Psoas muscle (tissue), 8 donors: ENCODE results near the gene NFXL1. TPM values are rescaled to one million over a fixed set of nuclear protein-coding genes. Genes with fewer than 3 reads are reported as not detected.

Experiments
- ATAC-seq, 4 donors: fragments of 200-7000 bp; cut with Tn5 transposase; one replicate each; pipeline ENCODE4 v1.9.1; 2020; ENCODE audit warnings: moderate library complexity in 3 of 4, mild to moderate bottlenecking in 2 of 4
- DNase-seq, 2 donors: peaks; one replicate each; pipeline ENCODE4 v3.0.0-alpha.2; 2020
- H3K27ac ChIP-seq: fragments of 200-600 bp; one replicate; pipeline ENCODE4 v1.8.0; 2022
- H3K27me3 ChIP-seq, 3 donors: fragments of 200-600 bp in 1 of 3; one replicate each; pipeline versions ENCODE4 v1.6.1 to v1.8.0; 2013 to 2022; ENCODE audit warnings: low read length in 2 of 3, mild to moderate bottlenecking in 2 of 3, moderate library complexity in 1 of 3; ENCODE audit not compliant: insufficient read depth in 3 of 3
- H3K36me3 ChIP-seq, 2 donors: fragments of 200-600 bp in 1 of 2; one replicate each; pipeline versions ENCODE4 v1.6.1 to v1.8.0; 2013 to 2022; ENCODE audit warnings: low read depth in 1 of 2, mild to moderate bottlenecking in 1 of 2, moderate library complexity in 1 of 2; ENCODE audit not compliant: insufficient read depth in 1 of 2
- H3K4me1 ChIP-seq: fragments of 200-600 bp; one replicate; pipeline ENCODE4 v1.8.0; 2022
- H3K4me3 ChIP-seq: fragments of 200-600 bp; one replicate; pipeline ENCODE4 v1.8.0; 2022; ENCODE audit warnings: mild to moderate bottlenecking
- H3K9me3 ChIP-seq: fragments of 200-600 bp; one replicate; pipeline ENCODE4 v1.8.0; 2022
- CTCF ChIP-seq: fragments of 200-600 bp; IDR thresholded peaks from one replicate; pipeline ENCODE4 v1.8.0; 2022; ENCODE audit warnings: antibody characterized with exemption
- WGBS, 3 donors: extraction: QIAGEN DNeasy Blood & Tissue Kit; methylation state at CpG; one replicate each; pipeline versions ENCODE4 v1.1.6 to v1.1.7; 2013; 5-methylcytosine and 5-hydroxymethylcytosine counted together
- intact Hi-C, 2 donors: fragments of 100-400 bp; cut with DNase I; formaldehyde crosslinking; loops; one replicate each; pipeline versions ENCODE4 v1.11.0 to v1.14.2; 2022
- polyA plus RNA-seq, 3 donors: library from polyadenylated mRNA; stranded (reverse); fragments of 200-250 nt; gene quantifications; one replicate each; pipeline ENCODE4 v1.2.3, GENCODE V29; 2013
- total RNA-seq, 4 donors: library from RNA; stranded (reverse); fragmentation: NEBNext Ultra II Directional in 2 of 4; extraction: Animal tissue kit (Norgen Biotek cat#: 25700) in 2 of 4; gene quantifications; one replicate each; pipeline versions ENCODE4 v1.2.1 to v1.2.4, GENCODE V29; 2021 to 2023
- donor health status: healthy with polysubstance abuse.
- donor health status: DM: no; HTN: no; CAD: no; lungs with moderate emphysema.
- donor health status: Bipolar disorder and iron deficiency.
- donor health status: healthy.
- donor health status: DM: yes; HTN: yes; CAD: no.
- donor health status: DM: no; HTN: no; CAD: no.
- donor health status: DM: no; HTN: no; CAD: no.
- donor health status: DM: yes; HTN: yes; CAD: no.

The NFXL1 gene
- total and polyA plus RNA-seq, 7 donors, result 3.1 to 6.0 (median 4.9) TPM

GRCh38 chr4:47942081-47942819, 27.9 kb upstream of the NFXL1 start:
- Histone ChIP-seq H3K36me3 (no peaks in the 10 kb centered on the region), H3K4me1 (no peaks in the 10 kb centered on the region), H3K27me3 (no peaks in the 10 kb centered on the region), H3K9me3 (no peaks in the 10 kb centered on the region), H3K27ac (no peak overlapping the region), H3K4me3 (no peak overlapping the region)
- DNase-seq (no peak), ATAC-seq (no peak)
- 68 to 73% (median 69%) methylated on average over 10 of the region's 10 CpGs for WGBS, 3 donors
- no peak for TF ChIP-seq CTCF
- intact Hi-C loops, result loop anchor here in 1 of 2 donors (5.0 kb wide), 1 partner anchor 275 kb away; no protein-coding TSS in a partner anchor

GRCh38 chr4:47939456-47939855, 25.1 kb upstream of the NFXL1 start:
- no peak for ATAC-seq
- TF ChIP-seq CTCF, result no peak
- H3K36me3 ChIP-seq, result no peaks in the 10 kb centered on the region
- peaks cover 0 to 3% (median 0%) of the 10 kb centered on the region in 3 donors for H3K27me3 ChIP-seq
- H3K4me1 ChIP-seq, result no peaks in the 10 kb centered on the region
- intact Hi-C loops, result loop anchor here in 1 of 2 donors (10.0 kb wide), 1 partner anchor 275 kb away; no protein-coding TSS in a partner anchor
- 83 to 90% (median 85%) methylated on average over 5 of the region's 5 CpGs for WGBS, 3 donors
- no peak overlapping the region for H3K4me3 ChIP-seq
- no peak for DNase-seq
- H3K9me3 ChIP-seq, result no peaks in the 10 kb centered on the region
- no peak overlapping the region for H3K27ac ChIP-seq

- no peaks in the 10 kb centered on the region for H3K36me3 ChIP-seq
- intact Hi-C loops, result loop anchor here in 1 of 2 donors (10.0 kb wide), 1 partner anchor 272 kb away; no protein-coding TSS in a partner anchor
- peaks cover 0 to 3% (median 0%) of the 10 kb centered on the region in 3 donors for H3K27me3 ChIP-seq
- no peak for TF ChIP-seq CTCF
- DNase-seq (no peak), ATAC-seq (no peak)
- no peaks in the 10 kb centered on the region for H3K9me3 ChIP-seq
- 89 to 90% (median 90%) methylated on average over 6 of the region's 6 CpGs for WGBS, 3 donors
- no peaks in the 10 kb centered on the region for H3K4me1 ChIP-seq
- no peak overlapping the region for H3K27ac ChIP-seq
- no peak overlapping the region for H3K4me3 ChIP-seq
These were observed 22.0 kb upstream of the NFXL1 start for GRCh38 chr4:47936336-47936735.

GRCh38 chr4:47933840-47934239, 19.5 kb upstream of the NFXL1 start:
- DNase-seq (no peak), ATAC-seq (no peak)
- Histone ChIP-seq H3K27ac (no peak overlapping the region), H3K36me3 (no peaks in the 10 kb centered on the region), H3K4me1 (no peaks in the 10 kb centered on the region), H3K9me3 (no peaks in the 10 kb centered on the region), H3K4me3 (no peak overlapping the region), H3K27me3 (peaks cover 0 to 5% (median 3%) of the 10 kb centered on the region in 3 donors)
- 1 to 4% (median 3%) methylated on average over 4 of the region's 4 CpGs for WGBS, 3 donors
- TF ChIP-seq CTCF, result peak; percentile 64
- intact Hi-C loops, result loop anchor here (5.0 to 10.0 kb wide), 2 partner anchors 247 to 269 kb away; no protein-coding TSS in a partner anchor
